ENCODE results near the gene ROS1. TPM values are rescaled to one million over a fixed set of nuclear protein-coding genes. Genes with fewer than 3 reads are reported as not detected.

ROS1 gene
- total RNA-seq, 1 donor = 0.43 TPM

DNA sequence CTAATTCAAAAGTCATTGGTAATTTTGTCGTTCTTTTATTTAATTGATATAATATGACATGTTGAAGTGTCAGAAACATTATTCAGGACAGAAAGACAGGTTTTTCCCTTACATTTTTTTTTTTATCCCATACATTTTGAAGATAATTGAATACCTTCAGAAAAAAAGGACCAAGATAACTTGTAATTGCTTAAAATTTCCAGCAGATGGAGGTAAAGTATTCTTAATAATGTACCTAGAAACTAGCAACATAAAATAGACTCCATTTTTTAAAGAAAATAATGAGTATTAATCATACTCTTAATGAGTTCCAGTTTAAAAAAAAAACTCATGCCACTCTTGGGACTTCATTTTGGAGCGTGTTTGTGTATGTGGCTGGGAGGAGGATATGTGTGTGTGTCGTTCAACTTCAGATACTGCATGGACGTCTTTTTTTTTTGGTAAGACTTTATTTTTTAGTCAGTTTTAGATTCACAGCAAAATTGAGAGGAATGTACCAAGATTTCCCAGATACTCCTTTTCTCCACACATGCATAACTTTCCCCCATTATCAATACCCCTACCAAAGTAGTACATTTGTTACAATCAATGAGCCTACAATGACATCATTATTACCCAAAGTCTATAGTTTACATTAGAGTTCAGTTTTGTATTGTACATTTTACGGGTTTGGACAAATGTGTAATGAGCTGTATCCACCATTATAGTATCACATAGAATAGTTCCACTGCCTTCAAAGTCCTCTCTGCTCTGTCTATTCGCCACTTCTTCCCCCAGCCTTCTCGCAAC lies 79.4 kb downstream of the ROS1 start:
- H3K4me3 ChIP-seq (ENCODE audit: low read depth, low read length) = no peak overlapping the region
- peak; percentile 28 for DNase-seq (ENCODE audit: low read depth)
- TF ChIP-seq, protein P1, sequence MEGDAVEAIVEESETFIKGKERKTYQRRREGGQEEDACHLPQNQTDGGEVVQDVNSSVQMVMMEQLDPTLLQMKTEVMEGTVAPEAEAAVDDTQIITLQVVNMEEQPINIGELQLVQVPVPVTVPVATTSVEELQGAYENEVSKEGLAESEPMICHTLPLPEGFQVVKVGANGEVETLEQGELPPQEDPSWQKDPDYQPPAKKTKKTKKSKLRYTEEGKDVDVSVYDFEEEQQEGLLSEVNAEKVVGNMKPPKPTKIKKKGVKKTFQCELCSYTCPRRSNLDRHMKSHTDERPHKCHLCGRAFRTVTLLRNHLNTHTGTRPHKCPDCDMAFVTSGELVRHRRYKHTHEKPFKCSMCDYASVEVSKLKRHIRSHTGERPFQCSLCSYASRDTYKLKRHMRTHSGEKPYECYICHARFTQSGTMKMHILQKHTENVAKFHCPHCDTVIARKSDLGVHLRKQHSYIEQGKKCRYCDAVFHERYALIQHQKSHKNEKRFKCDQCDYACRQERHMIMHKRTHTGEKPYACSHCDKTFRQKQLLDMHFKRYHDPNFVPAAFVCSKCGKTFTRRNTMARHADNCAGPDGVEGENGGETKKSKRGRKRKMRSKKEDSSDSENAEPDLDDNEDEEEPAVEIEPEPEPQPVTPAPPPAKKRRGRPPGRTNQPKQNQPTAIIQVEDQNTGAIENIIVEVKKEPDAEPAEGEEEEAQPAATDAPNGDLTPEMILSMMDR (IDR thresholded peaks at IDR 0.05; ENCODE audit: insufficient read depth, low read depth, low read length) = peak; percentile 45

DNA sequence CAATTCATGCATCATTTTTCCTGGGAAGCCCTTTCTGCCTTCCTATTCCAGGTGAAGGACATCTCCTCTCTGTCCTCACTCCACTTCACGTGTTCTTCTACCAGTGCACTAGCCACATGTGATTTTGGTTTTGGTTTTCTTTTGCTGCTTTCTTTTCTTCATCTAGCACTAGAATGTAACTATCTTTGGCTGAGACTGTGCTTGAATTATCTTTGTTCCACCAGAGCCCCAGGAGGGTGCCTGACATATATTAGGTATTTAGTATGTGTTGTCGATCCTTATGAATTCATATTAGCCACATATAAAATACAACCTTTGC lies 80.5 kb downstream of the ROS1 start:
- DNase-seq (ENCODE audit: low read depth) = no peak
- TF ChIP-seq, protein P1 (IDR thresholded peaks at IDR 0.05; ENCODE audit: insufficient read depth, low read depth, low read length) = no peak

DNA sequence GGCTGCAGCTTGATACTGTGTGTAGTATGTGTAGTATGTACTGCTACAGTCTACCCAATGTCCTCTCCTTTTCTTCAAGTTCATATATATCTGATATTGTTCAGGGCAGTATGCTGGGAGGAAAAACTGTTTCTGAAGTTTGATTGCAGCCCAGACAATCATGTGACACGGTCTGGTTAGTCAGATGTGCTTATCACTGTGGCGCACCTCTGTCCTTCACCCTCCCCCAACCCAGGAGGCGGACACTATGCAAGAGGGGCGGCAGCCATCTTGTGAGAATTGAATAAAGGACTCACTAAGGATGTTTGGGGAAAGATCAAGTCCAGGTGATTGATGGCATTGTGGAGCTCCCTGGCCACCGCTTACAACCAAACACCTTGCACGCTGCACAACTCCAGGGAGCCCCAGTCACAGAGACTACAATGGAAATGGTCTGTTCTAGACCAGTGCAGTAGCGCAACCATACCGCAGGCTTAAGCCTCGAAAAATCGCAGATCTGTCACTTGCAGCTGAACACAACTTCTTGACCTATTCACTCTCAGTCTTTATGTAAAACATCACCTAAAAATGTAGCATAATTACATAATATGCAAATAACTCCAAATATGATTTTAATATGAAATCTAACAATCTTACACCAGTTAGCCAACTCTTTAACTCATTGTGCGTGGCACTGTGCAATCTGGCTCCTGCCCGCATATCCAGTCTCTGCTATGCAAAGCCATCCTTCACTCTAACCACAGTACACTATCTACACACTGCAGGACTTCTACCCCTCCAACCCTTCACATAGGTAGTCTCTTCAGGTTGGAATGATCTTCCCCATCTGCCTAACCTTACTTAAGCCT lies 81.1 kb downstream of the ROS1 start:
- TF ChIP-seq, protein P1 (IDR thresholded peaks at IDR 0.05; ENCODE audit: insufficient read depth, low read depth, low read length) = no peak
- no peak overlapping the region for H3K4me3 ChIP-seq (ENCODE audit: low read depth, low read length)
- DNase-seq (ENCODE audit: low read depth) = no peak

More for the DNA sequence above, 80.5 kb downstream of the ROS1 start:
- H3K4me3 ChIP-seq (ENCODE audit: low read depth, low read length) = no peak overlapping the region

DNA sequence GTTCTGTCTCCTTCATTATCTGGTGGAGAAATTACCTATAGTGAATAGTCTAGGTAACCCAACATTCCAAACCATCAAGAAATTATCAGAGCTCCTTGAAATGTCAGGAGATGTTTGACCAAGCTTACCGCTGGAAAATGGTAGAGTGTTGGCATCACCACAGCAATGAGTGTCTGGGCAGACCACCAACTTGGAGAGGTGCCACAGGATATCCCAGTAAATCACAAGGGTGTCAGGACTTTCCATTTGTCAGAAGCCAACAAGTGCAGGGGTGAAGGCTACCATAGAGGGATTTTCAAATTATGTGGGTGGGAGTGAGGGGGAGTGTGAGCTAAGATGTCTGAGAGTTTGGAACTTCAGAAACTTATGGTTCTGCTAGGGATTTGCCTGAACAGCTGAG lies 87.2 kb downstream of the ROS1 start:
- TF ChIP-seq, protein P1 (IDR thresholded peaks at IDR 0.05; ENCODE audit: insufficient read depth, low read depth, low read length) = no peak
- H3K4me3 ChIP-seq (ENCODE audit: low read depth, low read length) = no peak overlapping the region
- no peak for DNase-seq (ENCODE audit: low read depth)

DNA sequence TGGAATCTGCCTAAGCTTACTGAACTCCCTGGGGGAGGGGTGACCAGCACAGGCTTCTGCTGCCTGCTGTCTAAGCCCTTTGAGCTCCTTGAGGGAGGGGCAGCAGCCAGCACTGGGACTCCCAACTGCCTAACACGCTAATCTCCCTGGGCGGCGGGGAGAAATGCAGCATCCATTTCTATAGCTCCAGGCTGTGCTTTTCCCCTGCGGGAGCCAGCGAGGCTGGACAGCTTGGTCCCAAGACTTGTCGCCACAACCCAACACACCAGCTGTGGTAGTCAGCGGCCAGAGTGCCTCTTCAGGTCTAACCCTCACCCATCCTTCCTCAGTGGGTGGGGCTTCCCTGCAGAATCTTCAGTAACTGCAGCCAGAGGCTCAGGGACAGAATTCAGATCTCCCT lies 95.8 kb downstream of the ROS1 start:
- DNase-seq (ENCODE audit: low read depth) = no peak
- H3K4me3 ChIP-seq (ENCODE audit: low read depth, low read length) = no peak overlapping the region
- TF ChIP-seq, protein P1 (IDR thresholded peaks at IDR 0.05; ENCODE audit: insufficient read depth, low read depth, low read length) = no peak

DNA sequence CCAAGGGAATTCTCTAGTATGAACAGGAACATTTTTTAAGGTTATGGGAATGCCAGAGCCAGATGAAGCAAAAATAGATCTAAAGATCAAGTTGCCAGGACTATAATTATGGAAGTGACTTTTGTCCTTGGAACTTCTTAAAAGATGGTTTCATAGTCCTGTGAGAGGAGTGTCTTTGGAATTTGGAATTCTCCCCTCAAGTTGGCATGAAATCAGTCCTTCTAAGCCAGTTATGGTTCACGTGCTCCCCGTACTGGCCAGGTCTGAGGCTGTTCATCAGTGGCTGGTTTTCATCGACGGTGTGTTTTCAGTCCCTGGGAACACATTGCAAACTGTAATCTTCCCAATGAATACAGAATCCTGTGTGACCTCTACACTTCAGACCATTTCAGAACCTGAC lies 97.2 kb downstream of the ROS1 start:
- no peak for DNase-seq (ENCODE audit: low read depth)
- no peak overlapping the region for H3K4me3 ChIP-seq (ENCODE audit: low read depth, low read length)
- TF ChIP-seq, protein P1 (IDR thresholded peaks at IDR 0.05; ENCODE audit: insufficient read depth, low read depth, low read length) = no peak
